Lower leg skin (tissue), 3 donors: Measurements from ENCODE around the gene VSTM1.

ENCODE experiments used
- POLR2A ChIP-seq, 2 donors: fragments of 450-650 bp; IDR thresholded peaks; one replicate each; pipeline ENCODE4 v1.6.1; 2016 to 2017; ENCODE audit warnings: antibody characterized with exemption in 2 of 2, mild to moderate bottlenecking in 1 of 2, moderate library complexity in 1 of 2
- TF ChIP-seq, protein P1 (sequence below), 3 donors: fragments of 450-650 bp; IDR thresholded peaks; one replicate each; pipeline ENCODE4 v1.5.1; 2016; ENCODE audit warnings: antibody characterized with exemption in 3 of 3, mild to moderate bottlenecking in 3 of 3, moderate library complexity in 2 of 3

- TF ChIP-seq POLR2A (IDR thresholded peaks at IDR 0.05): no peak
- TF ChIP-seq, protein P1, sequence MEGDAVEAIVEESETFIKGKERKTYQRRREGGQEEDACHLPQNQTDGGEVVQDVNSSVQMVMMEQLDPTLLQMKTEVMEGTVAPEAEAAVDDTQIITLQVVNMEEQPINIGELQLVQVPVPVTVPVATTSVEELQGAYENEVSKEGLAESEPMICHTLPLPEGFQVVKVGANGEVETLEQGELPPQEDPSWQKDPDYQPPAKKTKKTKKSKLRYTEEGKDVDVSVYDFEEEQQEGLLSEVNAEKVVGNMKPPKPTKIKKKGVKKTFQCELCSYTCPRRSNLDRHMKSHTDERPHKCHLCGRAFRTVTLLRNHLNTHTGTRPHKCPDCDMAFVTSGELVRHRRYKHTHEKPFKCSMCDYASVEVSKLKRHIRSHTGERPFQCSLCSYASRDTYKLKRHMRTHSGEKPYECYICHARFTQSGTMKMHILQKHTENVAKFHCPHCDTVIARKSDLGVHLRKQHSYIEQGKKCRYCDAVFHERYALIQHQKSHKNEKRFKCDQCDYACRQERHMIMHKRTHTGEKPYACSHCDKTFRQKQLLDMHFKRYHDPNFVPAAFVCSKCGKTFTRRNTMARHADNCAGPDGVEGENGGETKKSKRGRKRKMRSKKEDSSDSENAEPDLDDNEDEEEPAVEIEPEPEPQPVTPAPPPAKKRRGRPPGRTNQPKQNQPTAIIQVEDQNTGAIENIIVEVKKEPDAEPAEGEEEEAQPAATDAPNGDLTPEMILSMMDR (IDR thresholded peaks at IDR 0.05): no peak
Measured at GRCh38 chr19:53992211-53992610, 71.5 kb downstream of the VSTM1 start.
